HG03066 (cell line): ENCODE data around the gene MAGI1.

Experiments used
- ATAC-seq: cut with Tn5 transposase; IDR thresholded peaks from one replicate; pipeline ENCODE4 v1.9.1; 2021; ENCODE audit warnings: low read depth; ENCODE audit not compliant: unreplicated experiment

MAGI1 gene

GRCh38 chr3:65411367-65411766 is 627.4 kb downstream of the MAGI1 start:
- no peak for ATAC-seq

- no peak for ATAC-seq
Measured at GRCh38 chr3:65409176-65409569, 629.5 kb downstream of the MAGI1 start.

DNA sequence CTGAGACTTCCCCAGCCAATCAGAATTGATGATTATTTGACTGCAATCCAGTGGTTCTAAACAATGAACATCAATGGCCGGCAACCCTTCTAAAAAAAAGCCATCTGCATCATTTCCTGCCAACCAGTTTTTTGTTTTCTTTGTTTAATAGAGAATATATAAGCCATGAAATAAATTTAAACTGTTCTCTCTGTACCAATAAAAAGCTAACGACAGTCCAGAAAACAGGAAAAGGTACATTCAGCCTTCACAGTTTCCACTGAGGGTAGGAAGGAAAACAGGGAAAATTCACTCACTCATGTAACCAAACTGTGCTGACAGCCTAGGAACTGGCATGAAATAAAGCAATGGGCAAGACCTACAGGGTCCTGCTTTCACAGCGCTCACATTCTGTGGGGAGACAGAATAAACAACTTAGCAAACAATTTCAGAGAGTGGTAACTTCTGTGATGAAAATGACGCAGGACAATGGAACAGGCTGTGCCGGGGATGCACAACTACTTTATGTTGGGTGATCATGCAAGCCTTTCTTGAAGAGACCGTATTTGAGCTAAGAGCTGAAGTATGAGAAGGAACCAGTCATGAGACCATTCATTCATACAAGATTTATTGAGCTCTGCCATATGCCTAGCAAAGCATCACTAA is 630.1 kb downstream of the MAGI1 start:
- no peak for ATAC-seq

- no peak for ATAC-seq
Measured at GRCh38 chr3:65406470-65406869, 632.2 kb downstream of the MAGI1 start.

- ATAC-seq, result no peak
Measured at GRCh38 chr3:65402597-65402996, 636.1 kb downstream of the MAGI1 start.

- no peak for ATAC-seq
Measured at GRCh38 chr3:65401359-65402305, 637.1 kb downstream of the MAGI1 start.

DNA sequence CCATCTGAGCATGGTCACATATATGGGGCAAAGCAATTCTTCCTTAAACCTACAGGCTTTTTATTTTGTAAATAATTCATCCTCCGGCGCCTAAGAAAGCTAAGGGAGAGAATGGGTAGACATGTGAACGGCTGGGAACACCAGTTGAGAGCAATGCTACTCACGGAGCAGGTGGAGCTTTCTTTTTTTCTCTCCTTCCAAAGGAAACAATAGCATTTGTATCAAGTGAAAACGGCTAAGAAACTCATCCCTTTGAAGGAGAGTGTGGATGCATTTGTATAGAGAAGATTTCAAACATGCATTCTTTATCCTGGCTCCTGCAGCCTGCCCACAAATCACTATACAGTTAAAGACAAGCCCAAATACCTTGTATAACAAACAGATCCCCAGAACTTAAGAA is 637.8 kb downstream of the MAGI1 start:
- no peak for ATAC-seq

- no peak for ATAC-seq
Measured at GRCh38 chr3:65398953-65399352, 639.8 kb downstream of the MAGI1 start.

DNA sequence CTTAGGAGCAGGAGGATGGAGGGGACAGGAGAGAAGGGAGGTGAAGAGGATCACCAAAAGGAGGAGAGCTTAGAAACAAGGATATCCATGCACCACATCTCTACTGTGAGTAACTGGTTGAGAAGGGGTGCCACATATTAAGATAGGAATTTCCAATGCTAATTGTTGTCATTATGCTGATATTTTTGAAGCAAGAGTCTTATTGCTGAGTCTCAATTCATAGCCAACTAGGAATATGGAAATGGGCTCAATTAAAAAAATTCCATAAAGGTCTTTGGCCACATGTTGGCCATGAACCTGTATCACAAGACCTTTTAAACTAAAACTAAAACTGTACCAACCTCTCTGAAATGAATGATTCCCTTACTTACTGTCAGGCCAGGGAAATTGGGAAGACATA is 642.6 kb downstream of the MAGI1 start:
- no peak for ATAC-seq

DNA sequence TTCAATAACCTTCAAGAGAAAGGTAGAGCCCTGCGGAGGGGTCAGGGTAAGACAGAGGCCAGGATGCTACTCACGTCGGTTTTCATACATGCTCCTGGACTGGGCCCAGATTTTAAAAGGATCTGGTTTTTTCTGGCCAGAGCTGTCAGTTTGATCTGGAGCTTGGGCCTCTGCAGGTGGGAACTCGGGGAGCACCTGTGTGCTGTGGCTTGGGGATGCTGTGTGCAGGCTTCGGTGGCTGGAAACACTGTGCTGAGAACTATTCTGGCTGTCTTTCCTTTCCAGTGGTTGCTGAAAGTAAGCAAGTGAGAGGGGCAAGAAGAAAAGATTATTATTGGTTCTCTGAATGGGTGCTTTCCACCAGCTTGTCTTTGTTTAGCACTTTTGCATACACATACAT is 647.6 kb downstream of the MAGI1 start:
- ATAC-seq, result no peak

DNA sequence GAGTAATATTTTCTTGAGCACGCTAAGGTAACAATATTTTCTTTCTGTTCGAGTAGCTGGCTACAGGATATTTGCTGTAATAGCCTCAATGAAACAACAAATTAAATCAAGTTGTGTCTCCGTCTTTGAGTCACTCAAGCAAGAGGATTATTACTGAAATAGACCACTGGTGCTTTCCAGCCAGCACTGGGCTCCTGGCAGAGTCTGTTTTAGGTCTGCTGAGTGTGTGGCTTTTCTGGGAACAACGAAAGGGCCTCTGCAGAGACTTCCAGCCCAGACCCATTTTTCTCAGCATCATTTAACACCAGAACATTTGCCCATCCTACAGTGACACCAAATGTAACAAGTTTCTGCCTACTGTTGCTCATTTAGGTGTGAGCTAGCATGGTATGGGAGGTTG is 652.9 kb downstream of the MAGI1 start:
- no peak for ATAC-seq

- no peak for ATAC-seq
Measured at GRCh38 chr3:65381496-65382010, 657.2 kb downstream of the MAGI1 start.

DNA sequence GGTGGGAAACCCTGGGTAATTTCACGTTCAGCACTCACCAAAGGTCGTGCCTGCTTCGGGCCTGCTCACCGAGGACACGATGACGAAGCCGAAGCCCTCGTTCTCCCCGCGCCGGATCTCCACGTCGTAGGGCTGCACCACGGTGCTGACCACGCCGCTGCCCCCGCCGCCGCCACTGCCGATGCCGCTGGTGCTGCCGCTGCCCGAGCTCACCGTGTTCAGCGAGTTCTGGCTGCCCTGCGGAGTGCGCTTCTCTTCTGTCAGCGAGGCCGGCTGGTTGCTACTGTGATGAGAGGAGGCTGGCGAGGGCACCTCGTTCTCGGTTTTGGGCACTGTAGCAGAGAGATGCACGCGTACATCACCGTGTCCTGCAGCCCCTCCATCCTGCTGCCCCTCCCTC is 659.5 kb downstream of the MAGI1 start:
- ATAC-seq, result no peak

- ATAC-seq, result no peak
Measured at GRCh38 chr3:65377637-65378036, 661.1 kb downstream of the MAGI1 start.

- ATAC-seq, result no peak
Measured at GRCh38 chr3:65376426-65376825, 662.3 kb downstream of the MAGI1 start.

DNA sequence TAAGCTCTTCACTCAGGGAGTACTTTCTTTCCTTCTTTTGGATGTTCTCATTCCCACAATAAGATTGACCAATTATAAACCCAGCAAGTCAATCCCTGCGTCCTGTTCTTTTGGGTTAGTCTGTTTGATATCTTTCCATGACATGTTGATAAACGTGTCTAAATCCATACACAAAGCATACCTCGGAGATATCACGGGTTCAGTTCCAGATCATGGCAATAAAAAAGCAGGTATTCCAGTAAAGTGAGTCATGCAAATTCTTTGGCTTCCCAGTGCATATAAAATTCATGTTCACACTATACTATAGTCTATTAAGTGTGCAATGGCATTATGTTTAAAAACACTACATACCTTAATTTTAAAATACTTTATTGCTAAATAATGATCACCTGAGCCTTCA is 667.7 kb downstream of the MAGI1 start:
- ATAC-seq, result no peak

- ATAC-seq, result no peak
Measured at GRCh38 chr3:65368866-65369265, 669.9 kb downstream of the MAGI1 start.

- ATAC-seq, result no peak
Measured at GRCh38 chr3:65362688-65363087, 676.0 kb downstream of the MAGI1 start.

GRCh38 chr3:65361448-65361847 is 677.3 kb downstream of the MAGI1 start:
- ATAC-seq, result no peak

GRCh38 chr3:65356331-65357248 is 682.1 kb downstream of the MAGI1 start:
- no peak for ATAC-seq

DNA sequence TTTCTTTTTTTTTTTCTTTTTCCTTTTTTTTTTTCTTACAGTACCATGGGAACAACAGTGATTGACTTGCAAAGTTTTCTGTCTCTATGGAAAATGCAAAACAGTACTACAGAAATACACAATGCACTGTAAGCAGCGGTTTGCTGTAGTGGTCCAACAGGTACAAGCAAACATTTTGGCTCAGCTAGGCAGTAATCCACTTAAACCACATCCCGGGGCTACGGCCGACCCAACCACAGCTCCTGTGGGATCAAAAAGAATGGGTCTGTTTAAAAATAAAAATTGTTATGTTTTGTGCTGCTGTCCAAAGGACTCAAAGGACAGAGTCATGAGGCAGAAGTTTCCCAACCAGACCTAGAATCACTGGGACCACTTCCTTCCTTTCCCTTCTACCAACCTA is 683.8 kb downstream of the MAGI1 start:
- no peak for ATAC-seq
